AG10803 (cell line): ENCODE results near the gene EEIG2.

ENCODE experiments used
- DNase-seq: peaks from one replicate; pipeline ENCODE4 v3.0.0; 2010; ENCODE audit warnings: low read depth
- H3K4me3 ChIP-seq: 2 replicates; pipeline ENCODE4 v1.5.1; 2011; ENCODE audit warnings: mild to moderate bottlenecking, low read length, control low read depth
- TF ChIP-seq, protein P1 (sequence below): conservative IDR thresholded peaks from 2 replicates; pipeline ENCODE4 v1.5.1; 2011; ENCODE audit warnings: mild to moderate bottlenecking, low read length, control low read depth, inconsistent platforms

The EEIG2 gene

GRCh38 chr1:108553905-108554304 is 6.0 kb upstream of the EEIG2 start:
- no peak overlapping the region for H3K4me3 ChIP-seq
- no peak for DNase-seq
- TF ChIP-seq, protein P1, sequence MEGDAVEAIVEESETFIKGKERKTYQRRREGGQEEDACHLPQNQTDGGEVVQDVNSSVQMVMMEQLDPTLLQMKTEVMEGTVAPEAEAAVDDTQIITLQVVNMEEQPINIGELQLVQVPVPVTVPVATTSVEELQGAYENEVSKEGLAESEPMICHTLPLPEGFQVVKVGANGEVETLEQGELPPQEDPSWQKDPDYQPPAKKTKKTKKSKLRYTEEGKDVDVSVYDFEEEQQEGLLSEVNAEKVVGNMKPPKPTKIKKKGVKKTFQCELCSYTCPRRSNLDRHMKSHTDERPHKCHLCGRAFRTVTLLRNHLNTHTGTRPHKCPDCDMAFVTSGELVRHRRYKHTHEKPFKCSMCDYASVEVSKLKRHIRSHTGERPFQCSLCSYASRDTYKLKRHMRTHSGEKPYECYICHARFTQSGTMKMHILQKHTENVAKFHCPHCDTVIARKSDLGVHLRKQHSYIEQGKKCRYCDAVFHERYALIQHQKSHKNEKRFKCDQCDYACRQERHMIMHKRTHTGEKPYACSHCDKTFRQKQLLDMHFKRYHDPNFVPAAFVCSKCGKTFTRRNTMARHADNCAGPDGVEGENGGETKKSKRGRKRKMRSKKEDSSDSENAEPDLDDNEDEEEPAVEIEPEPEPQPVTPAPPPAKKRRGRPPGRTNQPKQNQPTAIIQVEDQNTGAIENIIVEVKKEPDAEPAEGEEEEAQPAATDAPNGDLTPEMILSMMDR, result no peak

DNA sequence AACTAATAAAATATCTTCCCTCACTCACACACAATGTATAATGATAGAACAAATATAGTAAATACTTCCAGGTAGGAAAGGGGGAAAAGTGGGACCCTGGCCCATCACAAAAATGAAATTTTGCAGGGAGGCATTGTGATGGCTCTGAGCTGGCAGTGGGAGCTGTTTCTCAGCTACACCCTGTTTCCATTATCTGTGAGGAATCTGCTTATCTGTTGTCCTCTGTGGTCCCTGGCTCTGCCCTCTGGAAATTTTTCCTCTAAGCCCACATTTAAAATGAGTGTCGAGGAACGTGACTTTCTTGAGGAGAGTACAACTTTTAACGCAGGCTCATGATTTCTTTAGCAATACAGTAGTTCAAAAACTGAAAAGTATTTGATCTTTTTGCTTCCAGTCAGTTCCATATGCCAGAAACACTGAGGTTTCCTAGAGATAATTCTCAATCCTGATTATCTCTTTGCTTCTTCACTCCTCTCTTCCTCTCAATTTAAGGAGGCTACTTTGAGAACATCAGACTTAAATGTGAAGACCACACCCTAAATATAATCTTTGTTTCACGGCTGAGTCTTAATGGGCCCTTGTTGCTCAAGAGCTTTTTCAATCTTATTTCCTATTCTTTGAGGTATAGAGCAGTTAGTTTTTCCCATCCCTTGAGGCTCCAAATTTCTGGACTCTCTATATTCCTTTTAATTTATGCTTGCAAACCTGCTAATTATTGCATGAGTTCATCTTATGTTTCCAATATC is 5.0 kb upstream of the EEIG2 start:
- H3K4me3 ChIP-seq, result no peak overlapping the region
- TF ChIP-seq, protein P1, result no peak
- DNase-seq, result no peak

GRCh38 chr1:108556066-108556465 is 3.8 kb upstream of the EEIG2 start:
- no peak overlapping the region for H3K4me3 ChIP-seq
- TF ChIP-seq, protein P1, result no peak
- no peak for DNase-seq

DNA sequence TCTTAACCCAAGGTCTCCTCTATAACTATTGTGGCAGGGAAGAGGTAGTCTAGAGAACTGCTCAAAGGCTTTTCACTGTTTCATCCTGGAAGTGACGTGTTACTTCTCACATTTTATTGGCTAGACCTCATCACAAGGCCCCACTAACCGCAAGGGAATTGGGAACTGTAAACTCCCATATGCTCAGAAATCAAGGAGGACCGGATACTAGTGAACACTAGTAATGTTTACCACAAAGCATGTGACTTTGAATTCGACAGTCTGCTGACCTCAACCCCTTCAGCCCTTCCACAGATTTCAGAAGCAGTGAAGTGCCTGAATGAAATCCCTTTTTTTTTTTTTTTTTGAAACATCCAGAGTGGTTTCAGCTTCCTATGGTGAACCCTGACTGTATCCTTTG is 3.4 kb upstream of the EEIG2 start:
- TF ChIP-seq, protein P1, result no peak
- no peak overlapping the region for H3K4me3 ChIP-seq
- no peak for DNase-seq

DNA sequence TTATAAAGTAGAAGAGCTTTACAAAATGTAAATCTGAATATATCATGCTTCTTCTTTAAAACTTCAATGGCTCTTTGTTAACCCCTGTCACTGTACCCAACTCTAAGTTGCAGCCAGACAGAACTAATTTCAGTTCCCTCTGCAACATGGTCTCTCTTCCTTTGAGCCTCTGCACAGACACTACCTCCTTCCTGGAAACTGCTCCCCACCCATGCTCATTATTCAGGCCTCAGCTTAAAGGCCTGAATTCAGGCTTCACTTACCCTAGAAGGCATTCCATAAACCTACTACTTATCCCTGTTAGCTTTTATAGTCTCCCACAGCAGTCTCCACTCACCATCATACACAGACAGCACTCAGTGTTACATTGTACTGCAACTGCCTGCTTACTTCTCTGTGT is 2.6 kb upstream of the EEIG2 start:
- no peak overlapping the region for H3K4me3 ChIP-seq
- TF ChIP-seq, protein P1, result no peak
- DNase-seq, result no peak

GRCh38 chr1:108560189-108560873 is 431 bp downstream of the EEIG2 start:
- TF ChIP-seq, protein P1, result no peak
- H3K4me3 ChIP-seq, result peak overlapping the region; percentile 82
- DNase-seq, result peak; percentile 25
